GM19397 (cell line): ENCODE measurements around the gene ARHGEF7.

Experiments used
- ATAC-seq: cut with Tn5 transposase; IDR thresholded peaks from one replicate; pipeline ENCODE4 v1.9.1; 2021; ENCODE audit warnings: mild to moderate bottlenecking, moderate library complexity; ENCODE audit not compliant: unreplicated experiment

ARHGEF7 gene

DNA sequence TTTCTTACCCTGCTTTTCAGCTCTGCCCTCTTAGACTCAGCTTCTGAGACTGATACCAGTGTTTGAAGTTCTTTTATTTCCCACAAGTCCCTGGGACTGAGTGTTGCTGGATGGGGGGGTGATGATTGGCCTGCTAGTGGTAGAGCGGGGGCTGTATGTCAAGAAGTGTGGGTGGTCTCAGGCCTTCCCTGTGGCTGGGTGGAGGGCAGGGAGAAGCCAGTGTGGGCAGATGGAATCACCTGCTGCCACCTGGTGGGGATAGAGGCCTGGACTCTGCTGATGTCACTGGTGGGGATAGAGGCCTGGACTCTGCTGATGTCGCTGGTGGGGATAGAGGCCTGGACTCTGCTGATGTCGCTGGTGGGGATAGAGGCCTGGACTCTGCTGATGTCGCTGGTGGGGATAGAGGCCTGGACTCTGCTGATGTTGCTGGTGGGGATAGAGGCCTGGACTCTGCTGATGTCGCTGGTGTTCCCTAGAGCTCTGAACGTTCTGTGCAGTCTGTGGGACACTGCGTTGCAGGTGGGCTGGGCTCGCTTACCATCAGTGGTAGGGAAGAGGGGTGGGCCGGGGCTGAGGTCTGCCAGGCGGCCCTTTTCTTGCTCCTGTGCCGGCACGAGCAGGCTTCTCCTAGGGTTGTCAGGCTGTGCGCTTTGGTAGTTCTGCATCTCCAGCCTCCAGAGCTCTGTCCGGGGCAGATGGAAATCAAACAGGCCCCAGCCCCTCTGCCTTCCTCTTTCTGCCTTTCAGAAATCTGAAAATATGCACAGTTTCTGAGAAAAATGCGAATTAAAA is 101.3 kb downstream of the ARHGEF7 start:
- ATAC-seq, result no peak

- ATAC-seq, result no peak
Observed at GRCh38 chr13:111217641-111218040, 102.5 kb downstream of the ARHGEF7 start.

GRCh38 chr13:111219280-111219679 is 104.2 kb downstream of the ARHGEF7 start:
- ATAC-seq, result no peak

DNA sequence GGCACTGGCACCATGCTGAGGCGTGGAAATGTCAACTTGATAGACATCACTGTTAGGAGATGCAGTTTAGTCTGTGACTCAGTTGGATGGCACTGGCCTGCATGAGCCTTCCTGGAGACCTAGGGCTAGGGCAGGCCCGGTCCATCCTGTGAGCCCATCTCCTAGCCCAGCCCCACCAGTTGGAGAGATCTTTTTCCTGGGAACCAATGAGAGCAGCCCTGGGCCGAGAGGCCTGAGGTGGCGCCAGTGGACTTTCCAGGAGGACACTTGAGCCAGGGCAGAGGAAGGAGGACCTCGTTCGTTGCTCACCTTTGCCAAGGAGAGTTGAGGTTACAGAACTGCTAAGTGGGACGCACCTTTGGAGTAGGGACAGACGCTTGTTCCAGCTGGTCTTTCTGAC is 104.8 kb downstream of the ARHGEF7 start:
- no peak for ATAC-seq

DNA sequence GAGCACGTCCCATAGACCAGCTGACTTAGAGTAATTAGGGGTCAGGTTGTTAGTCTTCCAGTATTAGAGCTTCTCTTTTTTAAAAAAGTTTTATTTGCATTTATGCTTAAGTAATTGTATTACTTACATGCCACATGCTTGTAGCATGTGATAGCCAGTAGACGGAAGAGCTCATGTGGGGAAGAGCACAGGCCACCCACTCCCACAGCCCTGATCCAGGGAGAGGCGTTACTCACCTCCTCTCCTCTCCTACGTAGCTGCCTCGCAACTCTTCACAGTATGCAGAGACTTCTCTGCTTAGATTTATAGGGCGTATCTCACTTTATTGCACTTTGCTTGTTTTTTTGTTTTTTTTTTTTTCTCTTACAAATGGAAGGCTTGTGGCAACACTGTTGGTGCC is 110.1 kb downstream of the ARHGEF7 start:
- ATAC-seq, result no peak

GRCh38 chr13:111225810-111226546 is 110.9 kb downstream of the ARHGEF7 start:
- ATAC-seq, result no peak

- ATAC-seq, result no peak
Observed at GRCh38 chr13:111227405-111227804, 112.3 kb downstream of the ARHGEF7 start.

GRCh38 chr13:111228262-111229144 is 113.4 kb downstream of the ARHGEF7 start:
- ATAC-seq, result no peak

GRCh38 chr13:111230385-111230930 is 115.3 kb downstream of the ARHGEF7 start:
- no peak for ATAC-seq

GRCh38 chr13:111232191-111232590 is 117.1 kb downstream of the ARHGEF7 start:
- no peak for ATAC-seq

DNA sequence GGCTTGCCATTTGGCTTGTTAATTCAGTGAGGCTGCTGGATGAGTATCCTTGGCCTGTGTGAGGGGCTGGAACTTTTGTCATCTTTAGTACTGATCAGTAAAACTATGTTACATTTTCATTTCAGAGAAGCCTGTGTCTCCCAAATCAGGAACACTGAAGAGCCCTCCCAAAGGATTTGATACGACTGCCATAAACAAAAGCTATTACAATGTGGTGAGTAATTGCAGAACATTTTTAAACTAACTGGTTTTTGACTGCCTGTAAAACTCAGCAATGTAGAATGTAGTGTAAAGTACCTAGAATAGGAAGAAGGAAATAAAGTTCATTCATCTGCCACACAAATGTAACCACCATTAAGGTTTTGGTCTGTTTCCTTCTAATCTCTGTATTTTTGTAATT is 118.0 kb downstream of the ARHGEF7 start:
- no peak for ATAC-seq

- ATAC-seq, result no peak
Observed at GRCh38 chr13:111239764-111240670, 124.9 kb downstream of the ARHGEF7 start.

GRCh38 chr13:111241006-111241755 is 126.1 kb downstream of the ARHGEF7 start:
- ATAC-seq, result no peak

- no peak for ATAC-seq
Observed at GRCh38 chr13:111241862-111242261, 126.8 kb downstream of the ARHGEF7 start.

- no peak for ATAC-seq
Observed at GRCh38 chr13:111242585-111242984, 127.5 kb downstream of the ARHGEF7 start.

GRCh38 chr13:111243981-111244380 is 128.9 kb downstream of the ARHGEF7 start:
- ATAC-seq, result no peak

DNA sequence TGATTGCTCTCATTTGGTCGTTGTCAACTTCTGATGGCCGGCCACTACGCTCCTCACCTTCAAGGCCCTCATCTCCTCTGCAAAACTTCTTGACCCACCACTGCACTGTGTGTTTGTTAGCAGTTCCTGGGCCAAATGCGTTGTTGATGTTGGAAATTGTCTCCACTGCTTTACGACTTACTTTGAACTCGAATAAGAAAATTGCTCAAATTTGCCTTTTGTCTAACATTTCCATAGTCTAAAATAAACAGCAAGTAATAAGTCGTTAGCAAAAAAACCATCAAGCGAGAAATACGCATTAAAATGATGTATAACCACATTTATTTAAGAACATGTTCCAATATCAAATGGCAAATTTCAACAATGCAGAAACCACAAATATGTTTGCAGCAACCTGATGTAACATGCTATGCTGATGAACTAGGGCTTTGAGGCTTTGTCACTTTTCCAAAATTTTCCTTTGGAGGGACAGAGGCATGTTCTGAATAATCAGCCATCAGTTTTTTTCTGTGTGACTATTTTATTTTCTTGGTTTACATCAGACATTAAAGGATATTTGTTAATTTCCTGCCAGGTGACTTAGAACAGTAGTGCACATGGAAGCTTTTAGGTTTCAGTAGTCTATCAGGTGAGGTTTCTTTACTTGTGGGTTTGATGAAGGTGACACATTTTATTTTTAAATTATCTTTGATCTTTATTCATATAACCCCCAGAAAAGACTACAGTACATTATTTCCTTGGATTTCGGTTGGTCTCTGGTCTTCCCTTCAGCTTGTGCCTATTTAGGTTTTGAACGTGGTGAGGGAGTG is 130.7 kb downstream of the ARHGEF7 start:
- no peak for ATAC-seq

DNA sequence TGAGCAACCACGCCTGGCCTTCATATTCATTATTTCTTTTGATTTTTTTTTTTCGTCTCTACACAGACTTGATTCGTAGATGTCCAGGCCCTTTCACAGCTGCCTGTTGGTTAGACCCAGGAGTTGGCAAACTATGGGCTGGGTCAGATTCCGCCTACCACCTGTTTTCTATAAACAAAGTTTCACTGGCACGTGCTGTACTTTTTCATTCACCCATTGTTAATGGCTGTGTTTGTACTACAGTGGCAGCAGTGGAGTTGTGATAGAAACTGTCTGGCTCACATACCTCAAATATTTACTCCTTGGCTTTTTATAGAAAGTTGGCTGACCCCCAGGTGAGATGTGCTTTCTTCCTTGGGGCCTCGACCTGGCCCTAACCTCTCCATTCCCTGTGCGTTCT is 132.4 kb downstream of the ARHGEF7 start:
- ATAC-seq, result no peak
